A549 (cell line): ENCODE measurements around the gene DUSP7. TPM values are rescaled to one million over a fixed set of nuclear protein-coding genes. Genes with fewer than 3 reads are reported as not detected.

Experiments
- ATAC-seq, 2 experiments: fragments of 200-7000 bp in 1 of 2; fragments of >200 bp in 1 of 2; cut with Nextera tagmentation in 1 of 2; cut with Tn5 transposase in 1 of 2; 3 replicates each; pipeline versions ENCODE4 v1.8.0 to v1.9.1; 2018 to 2020; ENCODE audit warnings: mild to moderate bottlenecking in 1 of 2, moderate library complexity in 1 of 2
- CTCF ChIA-PET: fragments of 300-600 bp; sonication (Branson Sonifier 250); formaldehyde crosslinking; extraction: SDS; loops from one replicate; lab custom pipeline; 2021; ENCODE audit warnings: antibody characterized with exemption, inconsistent platforms; lab: Yijun Ruan, JAX
- POLR2A ChIA-PET: fragments of 350-600 bp; formaldehyde crosslinking; extraction: SDS; loops from one replicate; lab custom pipeline; 2021; ENCODE audit warnings: antibody characterized with exemption, inconsistent platforms; lab: Yijun Ruan, JAX
- DNase-seq, 2 experiments: peaks; one replicate each; pipeline versions ENCODE4 v3.0.0 to v3.0.0-alpha.2; 2011 to 2016; ENCODE audit warnings: low read depth in 1 of 2, low spot score in 1 of 2
- FAIRE-seq: peaks from 2 replicates; lab custom pipeline; 2011; peaks lifted over from hg19 to GRCh38; lab: Jason Lieb, UNC
- H3K27ac ChIP-seq, 2 experiments: fragments of >200 bp; sonication (Bioruptor Twin); formaldehyde crosslinking; 3 replicates each; pipeline ENCODE4 v1.5.1; 2016 to 2017
- H3K4me1 ChIP-seq: fragments of >200 bp; sonication (Bioruptor Twin); formaldehyde crosslinking; 3 replicates; pipeline ENCODE4 v1.6.1; 2016
- H3K4me2 ChIP-seq: fragments of >200 bp; sonication (Bioruptor Twin); formaldehyde crosslinking; 3 replicates; pipeline ENCODE4 v1.6.1; 2016
- H3K4me3 ChIP-seq: fragments of >200 bp; sonication (Bioruptor Twin); formaldehyde crosslinking; 3 replicates; pipeline ENCODE4 v1.5.1; 2016
- H3K9me3 ChIP-seq: fragments of >200 bp; sonication (Bioruptor Twin); formaldehyde crosslinking; 3 replicates; pipeline ENCODE4 v1.6.1; 2016
- BHLHE40 ChIP-seq: IDR thresholded peaks from 2 replicates; pipeline ENCODE4 v1.6.1; 2012; ENCODE audit warnings: low read depth, low read length, inconsistent platforms
- CHD2 ChIP-seq: fragments of 150-350 bp; IDR thresholded peaks from 2 replicates; pipeline ENCODE4 v1.6.1; 2014; ENCODE audit warnings: low read length; ENCODE audit not compliant: partially characterized antibody
- ESRRA ChIP-seq: fragments of 150-350 bp; IDR thresholded peaks from 2 replicates; pipeline ENCODE4 v1.6.1; 2014; ENCODE audit warnings: mild to moderate bottlenecking, low read length, borderline replicate concordance
- FOSB ChIP-seq: fragments of 250-450 bp; sonication (Bioruptor Pico); IDR thresholded peaks from 2 replicates; pipeline ENCODE4 v1.5.0; 2020; ENCODE audit warnings: mild to moderate bottlenecking, moderate library complexity
- FOSL2 ChIP-seq, 2 experiments: fragments of 450-650 bp in 1 of 2; fragments of >200 bp in 1 of 2; sonication (Bioruptor Twin) in 1 of 2; formaldehyde crosslinking; IDR thresholded peaks; 2 replicates each; pipeline versions ENCODE4 v1.5.0 to v1.6.1; 2016 to 2020; ENCODE audit warnings: mild to moderate bottlenecking in 1 of 2, moderate library complexity in 1 of 2
- GATA3 ChIP-seq: IDR thresholded peaks from 2 replicates; pipeline ENCODE4 v1.6.1; 2012; ENCODE audit warnings: borderline replicate concordance
- HOXB5 ChIP-seq: fragments of 250-450 bp; sonication (Bioruptor Pico); IDR thresholded peaks from 2 replicates; pipeline ENCODE4 v1.5.0; 2020; ENCODE audit warnings: mild to moderate bottlenecking, moderate library complexity
- JUN ChIP-seq, 2 experiments: fragments of >200 bp; sonication (Bioruptor Twin); formaldehyde crosslinking; IDR thresholded peaks; 2 replicates in 1 of 2; 3 replicates in 1 of 2; pipeline ENCODE4 v1.6.1; 2016 to 2017
- KDM1A ChIP-seq: fragments of 200-600 bp; sonication (generic); IDR thresholded peaks from 2 replicates; pipeline ENCODE4 v1.6.1; 2016; ENCODE audit warnings: low read depth, mild to moderate bottlenecking
- NFE2L2 ChIP-seq: fragments of 150-350 bp; conservative IDR thresholded peaks from 2 replicates; pipeline ENCODE4 v1.6.1; 2014; ENCODE audit warnings: low read length
- POLR2AphosphoS2 ChIP-seq: conservative IDR thresholded peaks from 2 replicates; pipeline ENCODE4 v1.6.1; 2012; ENCODE audit warnings: low read length, improper control_type of control experiment, inconsistent platforms
- RAD21 ChIP-seq, 2 experiments: fragments of >200 bp in 1 of 2; sonication (Bioruptor Twin) in 1 of 2; formaldehyde crosslinking in 1 of 2; IDR thresholded peaks in 1 of 2; conservative IDR thresholded peaks in 1 of 2; 2 replicates in 1 of 2; 3 replicates in 1 of 2; pipeline ENCODE4 v1.6.1; 2012 to 2018; ENCODE audit warnings: inconsistent platforms in 1 of 2
- RARB ChIP-seq: fragments of 250-450 bp; sonication (Bioruptor Pico); IDR thresholded peaks from 2 replicates; pipeline ENCODE4 v1.8.0; 2021; ENCODE audit warnings: mild to moderate bottlenecking, moderate library complexity
- RNF2 ChIP-seq: fragments of 200-600 bp; sonication (generic); IDR thresholded peaks from 2 replicates; pipeline ENCODE4 v1.6.1; 2016; ENCODE audit warnings: low read depth, mild to moderate bottlenecking, antibody characterized with exemption, moderate library complexity, borderline replicate concordance
- TFCP2L1 ChIP-seq: fragments of 250-450 bp; sonication (Bioruptor Pico); IDR thresholded peaks from 2 replicates; pipeline ENCODE4 v1.5.0; 2021; ENCODE audit warnings: mild to moderate bottlenecking
- TP53 ChIP-seq: fragments of 250-450 bp; sonication (Bioruptor Pico); IDR thresholded peaks from 2 replicates; pipeline ENCODE4 v1.5.0; 2021; ENCODE audit warnings: mild to moderate bottlenecking, moderate library complexity
- ZNF302 ChIP-seq: fragments of 250-450 bp; sonication (Bioruptor Pico); IDR thresholded peaks from 2 replicates; pipeline ENCODE4 v1.9.0; 2021; ENCODE audit warnings: inconsistent platforms, mild to moderate bottlenecking, moderate library complexity
- WGBS: methylation state at CpG from one replicate; pipeline ENCODE4 v1.1.6; 2017; ENCODE audit errors: missing lambda C conversion rate; 5-methylcytosine and 5-hydroxymethylcytosine counted together
- polyA plus RNA-seq, 4 experiments: library from polyadenylated mRNA; depleted of rRNA in 3 of 4; stranded (reverse); fragments of >200 nt; fragmentation: RNase III in 1 of 4; extraction: RNeasy Plus Mini Kit Qiagen cat#74134 plus additional on column Dnase treatment in 1 of 4; gene quantifications; 2 replicates in 3 of 4; 3 replicates in 1 of 4; pipeline ENCODE4 v1.2.3, GENCODE V29; 2011 to 2017
- TF ChIP-seq, protein P1 (sequence below): IDR thresholded peaks from 2 replicates; pipeline ENCODE4 v1.6.1; 2012

Gene DUSP7
- polyA plus RNA-seq, 2 of the 4 experiments (the other 2 are of a cell fraction) = 4.4 to 4.8 TPM

DNA sequence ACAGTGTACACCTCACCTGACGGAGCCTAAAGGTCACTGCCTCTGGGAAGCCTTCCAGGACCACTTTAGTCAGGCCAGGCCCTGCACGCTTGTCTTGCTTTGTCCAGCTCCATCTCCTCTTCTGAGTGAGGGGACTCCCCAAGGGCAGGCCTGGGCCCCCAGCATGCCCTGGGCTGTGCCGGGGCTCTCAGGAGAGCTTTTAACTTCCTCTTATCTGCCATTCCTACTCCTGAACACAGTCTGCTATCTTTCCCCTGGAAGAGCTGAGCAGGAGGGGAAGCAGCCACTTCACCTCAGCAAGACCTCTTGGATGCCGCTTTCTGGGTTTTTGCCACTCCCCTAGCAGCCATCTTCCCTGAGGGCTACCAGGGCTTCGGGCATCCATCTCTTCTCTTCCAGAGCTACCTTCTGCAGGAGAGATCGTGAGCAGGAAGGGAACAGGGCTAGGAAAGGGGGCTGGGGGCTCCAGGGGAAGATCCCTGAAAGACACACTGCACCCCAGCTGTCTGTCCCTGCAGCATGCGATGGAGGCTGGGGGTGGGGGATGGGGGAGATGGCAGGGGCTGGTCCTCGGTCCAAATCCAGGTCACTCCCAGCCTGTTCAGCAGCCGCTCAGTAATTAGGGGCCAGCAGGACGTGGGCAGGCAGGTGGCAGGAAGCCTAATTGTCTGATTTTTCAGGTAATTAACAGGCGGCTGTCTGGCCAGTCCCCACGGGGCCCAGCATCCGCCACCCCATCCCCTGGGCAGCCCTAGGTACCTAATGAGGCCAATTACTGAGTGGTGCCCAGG lies 40.7 kb downstream of the DUSP7 start:
- 81% methylated on average over 10 of the region's 13 CpGs for WGBS
- FAIRE-seq (no peak), DNase-seq (no peak), ATAC-seq (no peak)
- no peak overlapping the region for H3K4me2 ChIP-seq
- no peaks in the 10 kb centered on the region for H3K9me3 ChIP-seq
- TF ChIP-seq ESRRA = no peak
- no peak for TF ChIP-seq RNF2
- H3K27ac ChIP-seq = no peak overlapping the region
- H3K4me3 ChIP-seq = no peak overlapping the region
- POLR2A ChIA-PET = no interaction called here
- CTCF ChIA-PET = interaction anchor here (0.6 to 10.8 kb wide), 6 partner anchors 12 to 1924 kb away, joined by 3 to 96 read pairs (median 6); partner anchors contain the start of gene ABHD14B
- H3K4me1 ChIP-seq = no peaks in the 10 kb centered on the region

DNA sequence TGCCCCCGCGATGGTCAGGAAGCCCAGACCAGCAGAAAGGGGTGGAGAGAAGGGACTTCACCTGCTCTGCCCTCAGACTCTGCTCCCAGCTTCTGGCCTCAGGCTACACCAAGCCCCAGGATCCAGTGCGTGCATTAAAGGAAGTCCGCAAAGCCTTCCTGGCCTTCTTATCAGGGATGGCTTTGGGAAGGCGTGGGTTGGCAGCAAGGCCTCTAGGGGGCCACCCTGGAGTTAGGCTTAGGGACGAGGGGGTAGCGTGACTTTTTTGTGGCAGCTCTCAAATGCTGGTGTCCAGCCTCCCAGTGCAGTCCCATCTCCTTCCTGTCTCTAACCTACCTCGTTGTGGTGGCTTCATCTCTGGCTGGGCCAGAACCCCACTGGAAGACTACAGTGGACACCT lies 41.8 kb downstream of the DUSP7 start:
- POLR2A ChIA-PET = no interaction called here
- FAIRE-seq (no peak), ATAC-seq (peak; percentile 30 to 78; a peak in 4 of 6 replicates), DNase-seq (no peak)
- TF ChIP-seq NFE2L2 (no peak), RAD21 (conservative IDR thresholded peaks at IDR 0.05 in 1 of 2, IDR thresholded peaks at IDR 0.05 in 1 of 2) (peak in 1 of 2 experiments; percentile 20; a peak in 1 of 5 replicates)
- Histone ChIP-seq H3K9me3 (no peaks in the 10 kb centered on the region), H3K4me3 (no peak overlapping the region), H3K27ac (no peak overlapping the region), H3K4me2 (no peak overlapping the region), H3K4me1 (no peaks in the 10 kb centered on the region)
- WGBS = 68% methylated on average over 5 of the region's 8 CpGs
- CTCF ChIA-PET = interaction anchor here (1.0 to 10.8 kb wide), 6 partner anchors 11 to 124 kb away, joined by 3 to 96 read pairs (median 5); partner anchors contain the start of gene ABHD14B

DNA sequence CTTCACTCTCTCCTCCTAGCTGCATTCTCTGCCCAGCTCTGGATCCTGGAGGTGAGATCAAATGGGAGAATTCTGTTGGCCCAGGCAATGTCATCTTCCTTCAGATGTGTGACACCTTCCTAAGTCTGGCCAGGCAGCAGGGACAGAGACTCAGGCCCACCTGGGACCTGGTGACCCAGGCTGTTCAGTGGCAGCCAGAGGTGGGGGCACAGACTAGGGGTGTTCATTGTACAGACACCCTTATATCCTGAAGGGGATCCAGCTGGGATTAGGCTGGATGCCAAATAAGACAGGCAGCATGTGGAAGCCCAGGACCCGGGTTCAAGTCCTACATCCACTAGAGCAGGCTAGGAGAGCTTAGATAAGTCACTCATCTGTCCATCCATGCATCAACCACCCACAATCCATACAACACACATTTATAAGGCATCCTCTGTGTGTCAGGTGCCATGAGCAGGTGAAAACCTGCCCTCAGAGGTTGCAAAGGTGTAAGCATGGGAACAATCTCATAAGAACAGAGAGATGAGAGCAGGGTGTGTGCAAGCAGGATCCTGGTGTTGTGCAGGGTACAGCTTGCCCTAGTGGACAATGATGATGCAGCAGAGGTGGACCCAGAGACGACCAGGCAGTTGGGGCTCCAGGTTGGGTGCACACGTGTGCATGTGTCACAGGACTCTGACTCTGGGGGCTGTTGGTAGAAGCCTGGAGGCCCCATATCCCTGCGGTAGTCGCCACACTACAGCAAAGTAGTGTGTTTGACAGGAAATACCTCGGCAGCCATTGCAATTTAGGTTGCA lies 42.4 kb downstream of the DUSP7 start:
- no peak overlapping the region for H3K4me3 ChIP-seq
- 51% methylated on average over 4 of the region's 6 CpGs for WGBS
- ATAC-seq (peak; percentile 54 to 75; a peak in 4 of 6 replicates), FAIRE-seq (no peak), DNase-seq (no peak)
- H3K4me2 ChIP-seq = no peak overlapping the region
- H3K9me3 ChIP-seq = no peaks in the 10 kb centered on the region
- ChIA-PET POLR2A (no interaction called here), CTCF (interaction anchor here (0.7 to 10.8 kb wide), 8 partner anchors 11 to 130 kb away, joined by 3 to 96 read pairs (median 5); partner anchors contain the start of gene ABHD14B)
- no peak overlapping the region for H3K27ac ChIP-seq
- no peak for TF ChIP-seq RNF2
- TF ChIP-seq TFCP2L1 (CRISPR knock-in tag) = no peak
- TF ChIP-seq TP53 (CRISPR knock-in tag) = no peak
- TF ChIP-seq FOSL2 (IDR thresholded peaks at IDR 0.05) = no peak
- no peak for TF ChIP-seq FOSL2 (CRISPR knock-in tag; IDR thresholded peaks at IDR 0.05)
- TF ChIP-seq JUN (IDR thresholded peaks at IDR 0.05) = no peak
- TF ChIP-seq ZNF302 (CRISPR knock-in tag) = no peak
- no peak for TF ChIP-seq GATA3
- no peak for TF ChIP-seq CHD2
- no peak for TF ChIP-seq KDM1A
- no peak for TF ChIP-seq FOSB
- no peak for TF ChIP-seq POLR2AphosphoS2
- TF ChIP-seq HOXB5 (CRISPR knock-in tag) = no peak
- TF ChIP-seq, protein P1, sequence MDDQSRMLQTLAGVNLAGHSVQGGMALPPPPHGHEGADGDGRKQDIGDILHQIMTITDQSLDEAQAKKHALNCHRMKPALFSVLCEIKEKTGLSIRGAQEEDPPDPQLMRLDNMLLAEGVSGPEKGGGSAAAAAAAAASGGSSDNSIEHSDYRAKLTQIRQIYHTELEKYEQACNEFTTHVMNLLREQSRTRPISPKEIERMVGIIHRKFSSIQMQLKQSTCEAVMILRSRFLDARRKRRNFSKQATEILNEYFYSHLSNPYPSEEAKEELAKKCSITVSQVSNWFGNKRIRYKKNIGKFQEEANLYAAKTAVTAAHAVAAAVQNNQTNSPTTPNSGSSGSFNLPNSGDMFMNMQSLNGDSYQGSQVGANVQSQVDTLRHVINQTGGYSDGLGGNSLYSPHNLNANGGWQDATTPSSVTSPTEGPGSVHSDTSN = no peak
- H3K4me1 ChIP-seq = no peaks in the 10 kb centered on the region

DNA sequence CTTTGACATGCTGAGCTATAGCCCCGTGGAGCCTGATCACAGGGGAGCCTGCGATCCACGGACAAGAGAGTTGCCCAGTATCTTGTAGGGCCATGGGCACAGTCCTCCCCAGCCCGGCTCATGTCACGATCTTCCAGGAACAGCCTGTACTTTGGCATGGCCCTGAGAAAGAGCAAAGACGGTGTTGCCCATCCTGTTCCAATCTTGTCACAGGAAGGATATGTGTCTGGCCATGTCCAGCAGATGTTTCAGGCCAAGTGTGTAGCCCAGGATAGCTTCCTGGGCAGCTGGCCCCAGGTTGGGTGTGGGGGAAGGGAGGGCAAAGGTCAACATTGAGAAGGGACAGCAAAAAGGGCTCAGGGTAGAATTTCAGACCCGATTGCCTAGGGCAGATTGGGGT lies 43.7 kb downstream of the DUSP7 start:
- WGBS = 72% methylated on average over 5 of the region's 7 CpGs
- H3K9me3 ChIP-seq = no peaks in the 10 kb centered on the region
- DNase-seq = no peak
- POLR2A ChIA-PET = interaction anchor here (0.6 kb wide), 1 partner anchor 497 kb away, joined by 5 read pairs; no protein-coding TSS in a partner anchor
- FAIRE-seq = no peak
- TF ChIP-seq ESRRA (no peak), BHLHE40 (no peak), RARB (CRISPR knock-in tag) (no peak)
- CTCF ChIA-PET = interaction anchor here (0.8 to 10.8 kb wide), 7 partner anchors 9 to 218 kb away, joined by 3 to 96 read pairs (median 5); no protein-coding TSS in a partner anchor
- H3K4me3 ChIP-seq = no peak overlapping the region
- no peaks in the 10 kb centered on the region for H3K4me1 ChIP-seq
- ATAC-seq = no peak
- H3K4me2 ChIP-seq = no peak overlapping the region
- no peak overlapping the region for H3K27ac ChIP-seq
